Gastrocnemius medialis (tissue), 4 donors: ENCODE results near the gene CORO6. TPM values are rescaled to one million over a fixed set of nuclear protein-coding genes. Genes with fewer than 3 reads are reported as not detected.

Experiments
- ATAC-seq, 2 donors: fragments of 150-250 bp; one replicate each; pipeline ENCODE4 v1.9.1; 2016
- DNase-seq, 2 donors: peaks; one replicate each; pipeline ENCODE4 v3.0.0-alpha.2; 2019
- H3K27ac ChIP-seq, 4 donors: fragments of 200-600 bp; sonication (generic); 1 replicate in 1 of 4; 2 replicates in 3 of 4; pipeline ENCODE4 v1.5.1; 2016 to 2018; ENCODE audit warnings: mild to moderate bottlenecking in 2 of 4, moderate library complexity in 1 of 4
- H3K27me3 ChIP-seq, 3 donors: fragments of 200-600 bp; sonication (generic) in 2 of 3; 1 replicate in 1 of 3; 2 replicates in 2 of 3; pipeline versions ENCODE4 v1.5.1 to v1.6.0; 2016 to 2019; ENCODE audit warnings: mild to moderate bottlenecking in 1 of 3, moderate library complexity in 1 of 3
- H3K36me3 ChIP-seq, 2 donors: fragments of 200-600 bp; sonication (generic) in 1 of 2; one replicate each; pipeline ENCODE4 v1.5.1; 2017 to 2018
- H3K4me1 ChIP-seq, 2 donors: fragments of 200-600 bp; sonication (generic) in 1 of 2; one replicate each; pipeline ENCODE4 v1.5.1; 2016 to 2017; ENCODE audit warnings: mild to moderate bottlenecking in 2 of 2
- H3K4me3 ChIP-seq, 4 donors: fragments of 200-600 bp; sonication (generic) in 3 of 4; 1 replicate in 1 of 4; 2 replicates in 3 of 4; pipeline ENCODE4 v1.5.1; 2016 to 2019; ENCODE audit warnings: mild to moderate bottlenecking in 2 of 4
- H3K9me3 ChIP-seq, 3 donors: fragments of 200-600 bp; sonication (generic) in 2 of 3; 1 replicate in 1 of 3; 2 replicates in 2 of 3; pipeline ENCODE4 v1.5.1; 2016 to 2019
- CTCF ChIP-seq, 5 experiments: fragments of 450-650 bp in 3 of 5; fragments of 200-600 bp in 2 of 5; sonication (generic) in 2 of 5; IDR thresholded peaks in 4 of 5; conservative IDR thresholded peaks in 1 of 5; 1 replicate in 4 of 5; 2 replicates in 1 of 5; pipeline ENCODE4 v1.5.1; 2016 to 2019; ENCODE audit warnings: antibody characterized with exemption in 5 of 5, mild to moderate bottlenecking in 3 of 5, moderate library complexity in 3 of 5
- POLR2A ChIP-seq, 2 donors: fragments of 450-650 bp; IDR thresholded peaks; one replicate each; pipeline ENCODE4 v1.6.1; 2017; ENCODE audit warnings: antibody characterized with exemption in 2 of 2, mild to moderate bottlenecking in 2 of 2, moderate library complexity in 2 of 2
- in situ Hi-C, 4 donors: fragments of 200-750 bp; cut with MboI; loops; one replicate each; pipeline versions ENCODE4 v1.15.0 to v1.8.0; 2017; ENCODE audit warnings: low sequenced_read_pairs in 4 of 4
- intact Hi-C: fragments of 100-400 bp; cut with DNase I; formaldehyde crosslinking; loops from one replicate; pipeline ENCODE4 v1.15.1; 2023; ENCODE audit warnings: low total_unique reads
- total RNA-seq, 4 donors: library from RNA; depleted of rRNA; stranded (reverse); fragments of >200 nt; gene quantifications; one replicate each; pipeline versions ENCODE4 v1.1.0 to v1.2.3, GENCODE V29; 2016

CORO6 gene
- total RNA-seq, 4 donors from 2014 or later, result 409 to 694 (median 563) TPM

- H3K4me3 ChIP-seq, result peak overlapping the region; percentile 66 to 82 (median 79)
- H3K27ac ChIP-seq, result peak overlapping the region; percentile 85 to 93 (median 86)
- peaks cover 12 to 28% of the 10 kb centered on the region in 2 donors for H3K4me1 ChIP-seq
- intact Hi-C loops (loop anchor here (1.0 to 10.0 kb wide), 3 partner anchors 177 to 423 kb away; partner anchors contain the start of genes SSH2 and TAOK1), in situ Hi-C loops (loop anchor here in 1 of 4 donors (25.0 kb wide), 1 partner anchor 370 kb away; the partner anchor contains the start of genes EFCAB5 and SSH2)
- TF ChIP-seq POLR2A (IDR thresholded peaks at IDR 0.05) (no peak), CTCF (IDR thresholded peaks at IDR 0.05 in 4 of 5, conservative IDR thresholded peaks at IDR 0.05 in 1 of 5) (peak; percentile 18 to 64 (median 44))
- no peaks in the 10 kb centered on the region for H3K9me3 ChIP-seq
- ATAC-seq (peak; percentile 44 to 58), DNase-seq (peak in 1 of 2 donors; percentile 52)
- H3K27me3 ChIP-seq, result peaks cover 0 to 5% (median 0%) of the 10 kb centered on the region in 3 donors
- no peaks in the 10 kb centered on the region for H3K36me3 ChIP-seq
These were observed 55.0 kb downstream of the CORO6 start for GRCh38 chr17:29567554-29568330.

- H3K4me3 ChIP-seq, result peak overlapping the region; percentile 66 to 82 (median 79)
- peaks cover 12 to 25% of the 10 kb centered on the region in 2 donors for H3K4me1 ChIP-seq
- peaks cover 0 to 5% (median 0%) of the 10 kb centered on the region in 3 donors for H3K27me3 ChIP-seq
- intact Hi-C loops, result loop anchor here (5.0 to 10.0 kb wide), 2 partner anchors 365 to 422 kb away; partner anchors contain the start of gene SSH2
- peak overlapping the region; percentile 85 to 93 (median 86) for H3K27ac ChIP-seq
- TF ChIP-seq CTCF (IDR thresholded peaks at IDR 0.05 in 4 of 5, conservative IDR thresholded peaks at IDR 0.05 in 1 of 5), result no peak
- no peak for TF ChIP-seq POLR2A (IDR thresholded peaks at IDR 0.05)
- no peaks in the 10 kb centered on the region for H3K36me3 ChIP-seq
- peak; percentile 4 to 5 for ATAC-seq
- H3K9me3 ChIP-seq, result no peaks in the 10 kb centered on the region
- no peak for DNase-seq
- in situ Hi-C loops, result loop anchor here in 1 of 4 donors (25.0 kb wide), 1 partner anchor 370 kb away; the partner anchor contains the start of genes EFCAB5 and SSH2
These were observed 55.5 kb downstream of the CORO6 start for GRCh38 chr17:29567304-29567553.

GRCh38 chr17:29566473-29567303, 56.0 kb downstream of the CORO6 start, which contains the start of gene ABHD15:
Gene ABHD15, minus strand, starts transcription at chr17:29567037. Its CDS starts 71 bp downstream, at chr17:29566966.
- ATAC-seq (peak; percentile 22 to 36), DNase-seq (peak in 1 of 2 donors; percentile 48)
- peaks cover 0 to 5% (median 0%) of the 10 kb centered on the region in 3 donors for H3K27me3 ChIP-seq
- H3K27ac ChIP-seq, result peak within 1 kb of the TSS; percentile 85 to 93 (median 86)
- no peaks in the 10 kb centered on the region for H3K36me3 ChIP-seq
- peaks cover 12 to 21% of the 10 kb centered on the region in 2 donors for H3K4me1 ChIP-seq
- in situ Hi-C loops, result loop anchor here in 1 of 4 donors (25.0 kb wide), 1 partner anchor 371 kb away; the partner anchor contains the start of genes EFCAB5 and SSH2
- no peaks in the 10 kb centered on the region for H3K9me3 ChIP-seq
- intact Hi-C loops, result loop anchor here (5.0 to 10.0 kb wide), 2 partner anchors 366 to 422 kb away; partner anchors contain the start of gene SSH2
- TF ChIP-seq POLR2A (IDR thresholded peaks at IDR 0.05) (peak; percentile 48 to 68), CTCF (IDR thresholded peaks at IDR 0.05 in 4 of 5, conservative IDR thresholded peaks at IDR 0.05 in 1 of 5) (no peak)
- H3K4me3 ChIP-seq, result peak within 1 kb of the TSS; percentile 66 to 82 (median 79)
